ENCODE results near the gene ABHD17A. TPM values are rescaled to one million over a fixed set of nuclear protein-coding genes. Genes with fewer than 3 reads are reported as not detected.

Gene ABHD17A
- total RNA-seq, 1 donor from 2014 or later: 48.4 TPM

GRCh38 chr19:1847684-1848398 lies 37.5 kb downstream of the ABHD17A start:
- peaks cover 11% of the 10 kb centered on the region for H3K36me3 ChIP-seq (ENCODE audit: control insufficient read depth, insufficient read depth, low read length)
- H3K4me3 ChIP-seq (ENCODE audit: low read depth, low read length): peak overlapping the region; percentile 99
- TF ChIP-seq CTCF (IDR thresholded peaks at IDR 0.05; ENCODE audit: insufficient read depth, low read length, severe bottlenecking): no peak
- FAIRE-seq (no peak), DNase-seq (ENCODE audit: low read depth) (no peak)
- no peaks in the 10 kb centered on the region for H3K27me3 ChIP-seq (ENCODE audit: control insufficient read depth, insufficient read depth, low read length)

GRCh38 chr19:1847348-1847683 lies 38.0 kb downstream of the ABHD17A start:
- FAIRE-seq (no peak), DNase-seq (ENCODE audit: low read depth) (no peak)
- Histone ChIP-seq H3K27me3 (ENCODE audit: control insufficient read depth, insufficient read depth, low read length) (no peaks in the 10 kb centered on the region), H3K36me3 (ENCODE audit: control insufficient read depth, insufficient read depth, low read length) (peaks cover 14% of the 10 kb centered on the region), H3K4me3 (ENCODE audit: low read depth, low read length) (peak overlapping the region; percentile 99)
- no peak for TF ChIP-seq CTCF (IDR thresholded peaks at IDR 0.05; ENCODE audit: insufficient read depth, low read length, severe bottlenecking)

GRCh38 chr19:1846517-1847204 lies 38.6 kb downstream of the ABHD17A start:
- no peaks in the 10 kb centered on the region for H3K27me3 ChIP-seq (ENCODE audit: control insufficient read depth, insufficient read depth, low read length)
- no peak for FAIRE-seq
- no peak for DNase-seq (ENCODE audit: low read depth)
- no peak overlapping the region for H3K4me3 ChIP-seq (ENCODE audit: low read depth, low read length)
- H3K36me3 ChIP-seq (ENCODE audit: control insufficient read depth, insufficient read depth, low read length): peaks cover 14% of the 10 kb centered on the region
- TF ChIP-seq CTCF (IDR thresholded peaks at IDR 0.05; ENCODE audit: insufficient read depth, low read length, severe bottlenecking): no peak

GRCh38 chr19:1845642-1846041 lies 39.7 kb downstream of the ABHD17A start:
- no peak for TF ChIP-seq CTCF (IDR thresholded peaks at IDR 0.05; ENCODE audit: insufficient read depth, low read length, severe bottlenecking)
- H3K36me3 ChIP-seq (ENCODE audit: control insufficient read depth, insufficient read depth, low read length): peaks cover 14% of the 10 kb centered on the region
- no peak overlapping the region for H3K4me3 ChIP-seq (ENCODE audit: low read depth, low read length)
- FAIRE-seq: no peak
- no peak for DNase-seq (ENCODE audit: low read depth)
- H3K27me3 ChIP-seq (ENCODE audit: control insufficient read depth, insufficient read depth, low read length): no peaks in the 10 kb centered on the region

- TF ChIP-seq CTCF (IDR thresholded peaks at IDR 0.05; ENCODE audit: insufficient read depth, low read length, severe bottlenecking): no peak
- DNase-seq (ENCODE audit: low read depth): no peak
- Histone ChIP-seq H3K4me3 (ENCODE audit: low read depth, low read length) (no peak overlapping the region), H3K36me3 (ENCODE audit: control insufficient read depth, insufficient read depth, low read length) (peaks cover 16% of the 10 kb centered on the region), H3K27me3 (ENCODE audit: control insufficient read depth, insufficient read depth, low read length) (no peaks in the 10 kb centered on the region)
- no peak for FAIRE-seq
Measured at GRCh38 chr19:1845125-1845515, 40.2 kb downstream of the ABHD17A start.
